Testis (tissue), 2 donors: Measurements from ENCODE around the gene RAD21L1.

Source experiments
- POLR2A ChIP-seq: fragments of 450-650 bp; IDR thresholded peaks from one replicate; pipeline ENCODE4 v1.6.1; 2017; ENCODE audit warnings: antibody characterized with exemption, mild to moderate bottlenecking, moderate library complexity
- TF ChIP-seq, protein P1 (sequence below), 3 experiments: fragments of 450-650 bp in 2 of 3; fragments of 200-600 bp in 1 of 3; sonication (generic) in 1 of 3; IDR thresholded peaks; one replicate each; pipeline ENCODE4 v1.5.1; 2016 to 2019; ENCODE audit warnings: antibody characterized with exemption in 3 of 3, mild to moderate bottlenecking in 2 of 3, moderate library complexity in 1 of 3

DNA sequence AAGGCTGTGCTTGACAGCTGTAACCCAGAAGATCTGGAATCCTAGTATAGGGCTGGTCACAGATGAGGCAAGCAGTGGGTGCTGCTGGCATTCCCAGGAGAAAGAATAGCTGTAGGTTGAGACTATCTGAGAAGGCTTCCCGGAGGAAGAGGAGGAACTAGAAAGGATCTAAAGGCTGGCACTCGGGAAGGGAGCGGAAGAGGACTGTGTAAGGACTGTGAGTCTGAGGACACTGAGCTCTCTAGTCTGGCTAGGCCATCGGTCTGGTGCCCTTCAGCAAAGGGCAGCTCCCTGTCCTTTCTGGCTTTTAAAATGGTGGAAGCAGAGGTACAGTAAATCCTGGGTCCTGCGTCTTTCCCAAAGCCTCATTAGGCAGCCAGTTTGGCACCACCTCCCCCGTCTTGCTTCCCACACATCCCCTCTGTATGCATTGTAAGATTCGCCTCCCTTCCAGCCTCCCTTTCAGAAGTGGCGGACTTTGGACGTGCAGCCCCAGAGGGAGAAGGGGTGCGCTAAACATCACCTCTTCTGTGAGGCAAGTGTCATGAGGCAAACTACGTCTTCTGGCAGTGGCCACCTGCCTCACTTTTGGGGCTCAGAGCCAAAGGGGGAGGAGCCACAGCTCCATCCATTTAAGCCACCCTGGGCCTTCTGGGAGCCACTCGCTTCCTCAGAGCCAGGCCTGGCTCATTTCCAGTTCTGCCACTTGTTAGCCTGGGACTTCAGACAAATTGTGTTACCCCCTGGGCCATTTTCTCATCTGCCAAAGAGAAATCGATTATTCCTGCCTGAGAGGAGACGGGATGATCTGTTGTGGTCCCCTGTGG, 48.9 kb downstream of the RAD21L1 start:
- TF ChIP-seq, protein P1, sequence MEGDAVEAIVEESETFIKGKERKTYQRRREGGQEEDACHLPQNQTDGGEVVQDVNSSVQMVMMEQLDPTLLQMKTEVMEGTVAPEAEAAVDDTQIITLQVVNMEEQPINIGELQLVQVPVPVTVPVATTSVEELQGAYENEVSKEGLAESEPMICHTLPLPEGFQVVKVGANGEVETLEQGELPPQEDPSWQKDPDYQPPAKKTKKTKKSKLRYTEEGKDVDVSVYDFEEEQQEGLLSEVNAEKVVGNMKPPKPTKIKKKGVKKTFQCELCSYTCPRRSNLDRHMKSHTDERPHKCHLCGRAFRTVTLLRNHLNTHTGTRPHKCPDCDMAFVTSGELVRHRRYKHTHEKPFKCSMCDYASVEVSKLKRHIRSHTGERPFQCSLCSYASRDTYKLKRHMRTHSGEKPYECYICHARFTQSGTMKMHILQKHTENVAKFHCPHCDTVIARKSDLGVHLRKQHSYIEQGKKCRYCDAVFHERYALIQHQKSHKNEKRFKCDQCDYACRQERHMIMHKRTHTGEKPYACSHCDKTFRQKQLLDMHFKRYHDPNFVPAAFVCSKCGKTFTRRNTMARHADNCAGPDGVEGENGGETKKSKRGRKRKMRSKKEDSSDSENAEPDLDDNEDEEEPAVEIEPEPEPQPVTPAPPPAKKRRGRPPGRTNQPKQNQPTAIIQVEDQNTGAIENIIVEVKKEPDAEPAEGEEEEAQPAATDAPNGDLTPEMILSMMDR (IDR thresholded peaks at IDR 0.05): no peak
- no peak for TF ChIP-seq POLR2A
